NCI-H226 (cell line): Measurements from ENCODE around the gene GBE1.
A peak's percentile ranks its signal among the peaks of the same experiment; 100 is the strongest.

ENCODE experiments used
- DNase-seq: peaks from one replicate; pipeline ENCODE4 v3.0.0-alpha.2; 2015

GBE1 gene

DNA sequence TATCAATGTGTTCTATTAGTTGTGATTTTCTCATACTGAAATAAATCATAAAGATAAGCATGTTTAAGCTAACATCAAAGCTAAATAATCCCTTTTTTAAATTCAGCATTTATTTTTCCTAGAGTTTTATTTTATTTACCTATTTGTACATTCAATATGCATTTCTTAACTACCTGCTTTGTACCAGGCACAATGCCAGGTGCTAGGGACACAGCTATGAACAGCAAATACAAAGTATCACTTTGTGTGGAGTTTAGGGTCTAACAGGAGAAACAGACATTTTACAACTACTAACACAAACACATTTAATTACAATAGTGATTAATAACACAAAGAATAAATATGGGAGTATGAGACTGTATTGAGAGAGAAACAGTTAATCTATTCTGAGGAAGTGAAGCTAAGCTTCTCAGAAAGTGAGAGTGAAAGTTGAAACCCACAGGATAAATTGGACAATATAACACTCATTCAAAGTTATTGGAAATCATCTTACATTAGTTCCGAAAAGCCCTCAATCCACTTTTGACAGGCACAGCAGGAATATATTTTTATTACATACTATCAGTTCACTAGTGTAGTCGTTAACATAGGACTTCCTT is 159.6 kb downstream of the GBE1 start:
- DNase-seq, result no peak

GRCh38 chr3:81592101-81592500 is 169.3 kb downstream of the GBE1 start:
- DNase-seq, result peak; percentile 22

DNA sequence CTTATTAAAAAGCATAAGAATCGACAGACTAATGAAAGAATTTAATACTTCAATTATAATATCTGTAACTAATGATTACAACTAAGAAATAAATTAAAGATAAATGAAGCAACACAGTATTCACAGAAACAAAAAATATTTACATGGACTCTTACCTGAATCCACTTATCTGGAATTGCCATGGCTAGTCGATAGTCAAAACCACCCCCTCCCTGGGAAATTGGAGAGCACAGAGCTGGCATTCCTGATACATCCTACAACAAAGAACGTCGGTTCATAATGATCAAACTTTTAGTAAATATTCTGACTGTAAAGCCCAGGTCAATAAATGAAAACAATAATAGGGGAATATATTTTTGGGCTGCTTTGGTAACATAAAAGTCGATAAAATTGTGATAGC is 175.5 kb downstream of the GBE1 start:
- no peak for DNase-seq

GRCh38 chr3:81585056-81585455 is 176.4 kb downstream of the GBE1 start:
- DNase-seq, result no peak

- peak; percentile 20 for DNase-seq
These were observed 179.4 kb downstream of the GBE1 start for GRCh38 chr3:81581966-81582599.

DNA sequence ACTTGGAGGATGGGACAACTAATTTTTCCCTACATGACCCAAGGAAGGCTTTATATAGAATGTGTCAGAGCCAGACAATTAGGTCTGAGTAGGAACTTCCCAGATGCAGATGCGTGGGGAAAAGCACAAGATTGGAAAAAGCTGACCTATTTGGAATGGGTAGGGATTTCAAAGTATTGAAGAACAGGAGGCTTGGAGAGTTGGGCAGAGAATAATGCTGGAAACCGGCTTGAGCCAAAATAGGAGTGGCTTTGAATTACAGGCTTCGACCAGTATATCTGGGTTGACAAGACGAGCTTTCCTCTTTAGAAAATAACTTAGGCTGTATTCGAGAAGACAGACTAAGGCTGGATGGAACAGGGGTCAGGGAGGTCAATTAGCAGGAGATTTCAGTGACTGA is 181.1 kb downstream of the GBE1 start:
- DNase-seq, result no peak

DNA sequence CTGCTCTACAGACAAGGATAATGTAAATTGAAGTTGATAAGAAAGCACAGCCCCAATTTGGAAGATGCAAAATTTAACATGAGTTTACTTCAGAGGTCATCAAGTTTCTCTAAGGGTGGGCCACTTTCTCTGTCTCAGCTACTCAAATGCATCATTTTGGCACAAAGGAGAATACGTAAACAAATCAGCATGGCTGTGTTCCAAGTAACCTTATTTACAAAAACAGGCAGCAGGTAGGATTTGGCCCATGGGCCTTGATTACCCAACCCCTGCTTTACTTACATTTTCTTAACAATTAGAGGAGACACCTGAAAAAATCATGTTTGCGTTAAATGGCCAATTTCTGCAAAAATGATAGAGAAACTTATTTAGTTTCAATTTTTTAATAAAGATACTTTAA is 181.7 kb downstream of the GBE1 start:
- no peak for DNase-seq

DNA sequence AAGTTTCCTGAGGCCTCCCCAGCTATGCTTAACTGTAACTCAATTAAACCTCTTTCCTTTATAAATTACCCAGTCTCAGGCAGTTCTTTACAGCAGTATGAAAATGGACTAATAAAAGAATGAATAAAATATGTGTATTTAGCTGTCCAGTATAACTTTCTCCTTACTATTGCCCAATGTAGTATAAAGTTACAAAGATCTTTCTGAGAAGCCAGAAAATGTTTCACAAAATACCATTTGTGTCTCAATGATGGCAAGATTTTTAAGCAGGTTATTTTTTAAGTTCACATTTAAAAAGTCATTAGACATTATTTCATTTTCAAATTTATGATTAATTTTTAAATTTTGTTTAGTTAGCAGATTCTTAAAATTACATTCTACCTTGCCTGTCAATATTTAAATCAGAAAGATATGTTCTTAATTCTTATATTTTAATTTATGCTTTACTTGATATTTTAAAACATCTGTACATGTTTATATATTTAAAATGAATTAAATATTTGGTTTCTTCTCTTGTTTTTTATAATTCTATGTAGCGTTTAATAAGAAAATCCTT is 189.2 kb downstream of the GBE1 start:
- DNase-seq, result no peak

DNA sequence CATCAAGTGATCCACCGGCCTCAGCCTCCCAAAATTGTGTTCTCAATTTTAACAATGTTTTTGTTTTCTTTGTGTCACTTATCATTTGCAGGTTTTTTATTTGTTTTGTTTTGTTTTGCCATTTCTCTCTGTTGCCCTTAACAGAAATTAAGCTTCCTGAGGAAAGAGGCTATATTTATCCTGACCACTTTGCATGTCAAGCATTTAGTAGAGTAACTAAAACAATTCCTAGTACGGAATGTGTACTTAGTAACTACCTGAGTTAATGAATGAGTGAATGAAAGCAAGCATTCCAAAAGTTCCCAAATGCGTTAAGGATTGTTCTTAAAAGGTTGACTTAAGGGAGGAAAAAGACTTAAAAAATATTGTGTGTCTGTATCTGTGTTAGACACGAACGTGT is 193.1 kb downstream of the GBE1 start:
- no peak for DNase-seq

- no peak for DNase-seq
These were observed 196.4 kb downstream of the GBE1 start for GRCh38 chr3:81565041-81565440.

GRCh38 chr3:81558106-81558505 is 203.3 kb downstream of the GBE1 start:
- DNase-seq, result no peak

DNA sequence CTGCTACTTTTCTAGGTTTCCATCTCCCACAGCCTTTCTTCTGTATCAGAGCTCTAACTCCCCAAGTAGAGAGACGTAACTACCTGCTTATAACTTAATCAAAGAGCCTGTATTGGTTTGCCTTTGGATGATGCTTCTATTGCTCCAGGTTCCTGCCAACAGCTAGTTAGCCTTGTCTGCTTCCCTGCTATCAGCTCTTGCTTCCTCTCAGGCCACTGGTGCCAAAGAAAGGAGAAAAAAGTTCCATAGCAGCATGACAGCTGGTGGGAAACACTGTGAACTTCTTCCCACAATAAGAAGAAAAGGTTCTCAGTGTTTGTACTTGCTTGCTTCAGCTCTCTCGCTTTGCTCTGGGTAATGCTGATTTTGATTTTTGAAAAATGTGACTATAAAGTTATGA is 206.6 kb downstream of the GBE1 start:
- DNase-seq, result no peak

DNA sequence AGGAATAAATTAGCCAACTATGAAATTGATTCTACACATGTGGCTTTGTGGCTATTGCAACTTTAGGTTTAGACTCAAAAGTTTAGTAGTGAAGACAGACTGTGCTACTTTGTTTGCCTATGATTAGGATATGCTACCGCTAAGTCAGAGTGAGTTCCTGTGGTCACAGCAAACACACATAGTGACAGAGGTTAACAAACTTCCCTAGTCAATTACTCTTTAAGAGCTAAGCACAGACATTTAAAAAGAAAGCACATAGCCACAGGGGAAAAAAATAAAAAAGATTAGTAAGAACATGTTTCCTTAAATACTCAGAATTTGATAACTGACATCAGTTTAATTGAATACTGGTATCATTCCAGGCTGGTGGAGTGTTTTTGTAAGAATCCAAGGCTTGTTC is 207.1 kb downstream of the GBE1 start:
- DNase-seq, result no peak

DNA sequence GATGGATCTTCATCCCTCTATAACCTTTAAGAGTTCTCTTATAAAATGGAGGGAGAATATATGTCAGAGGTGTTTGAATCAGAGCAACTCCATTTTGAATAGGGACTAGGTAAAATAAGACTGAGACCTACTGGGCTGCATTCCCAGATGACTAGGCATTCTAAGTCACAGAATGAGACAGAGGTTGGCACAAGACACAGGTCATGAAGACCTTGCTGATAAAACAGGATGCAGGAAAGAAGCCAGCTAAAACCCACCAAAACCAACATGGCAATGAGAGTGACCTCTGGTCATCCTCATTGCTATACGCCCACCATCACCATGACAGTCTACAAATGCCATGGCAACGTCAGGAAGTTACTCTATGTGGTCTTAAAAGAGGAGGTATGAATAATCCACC is 211.0 kb downstream of the GBE1 start:
- no peak for DNase-seq

GRCh38 chr3:81549831-81550230 is 211.6 kb downstream of the GBE1 start:
- DNase-seq, result no peak

DNA sequence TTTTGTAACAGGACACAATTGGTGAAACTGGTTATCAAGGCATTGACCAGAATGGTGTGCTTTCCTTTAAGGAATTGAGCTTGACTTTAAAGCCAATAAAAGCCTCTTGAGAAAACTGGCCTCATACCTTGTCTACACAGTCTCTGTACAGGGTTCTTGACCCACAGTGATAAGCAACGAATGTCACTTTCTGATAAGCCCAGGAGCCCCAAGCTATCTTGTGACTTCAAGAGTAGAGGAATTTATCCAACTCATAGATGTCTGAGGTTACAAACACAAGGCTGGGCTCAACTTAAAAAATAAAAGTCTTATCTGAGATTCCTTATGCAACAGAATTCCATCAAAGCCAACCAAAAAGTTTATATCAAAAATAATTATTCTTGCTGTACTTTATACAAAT is 212.1 kb downstream of the GBE1 start:
- no peak for DNase-seq

GRCh38 chr3:81545572-81545971 is 215.9 kb downstream of the GBE1 start:
- DNase-seq, result no peak

- DNase-seq, result no peak
These were observed 217.1 kb downstream of the GBE1 start for GRCh38 chr3:81544385-81544784.

DNA sequence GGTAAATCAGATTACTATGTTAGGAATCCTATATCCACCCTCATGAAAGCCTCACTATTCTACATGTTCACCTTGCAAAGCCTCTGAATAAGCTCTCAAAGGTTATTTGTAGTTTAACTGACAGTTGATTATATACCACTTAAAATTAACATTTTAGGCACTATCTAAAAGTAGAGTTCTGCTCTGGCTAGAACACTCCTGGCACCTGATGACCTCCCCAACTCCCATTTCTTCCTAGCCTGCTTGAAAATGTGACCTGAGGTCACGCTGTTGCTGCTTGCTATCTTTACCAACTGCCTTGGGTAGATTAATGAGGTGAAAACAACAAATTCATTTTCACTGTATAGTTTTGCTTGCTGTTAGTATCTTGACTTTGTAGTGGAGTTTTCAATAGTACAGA is 220.7 kb downstream of the GBE1 start:
- no peak for DNase-seq

DNA sequence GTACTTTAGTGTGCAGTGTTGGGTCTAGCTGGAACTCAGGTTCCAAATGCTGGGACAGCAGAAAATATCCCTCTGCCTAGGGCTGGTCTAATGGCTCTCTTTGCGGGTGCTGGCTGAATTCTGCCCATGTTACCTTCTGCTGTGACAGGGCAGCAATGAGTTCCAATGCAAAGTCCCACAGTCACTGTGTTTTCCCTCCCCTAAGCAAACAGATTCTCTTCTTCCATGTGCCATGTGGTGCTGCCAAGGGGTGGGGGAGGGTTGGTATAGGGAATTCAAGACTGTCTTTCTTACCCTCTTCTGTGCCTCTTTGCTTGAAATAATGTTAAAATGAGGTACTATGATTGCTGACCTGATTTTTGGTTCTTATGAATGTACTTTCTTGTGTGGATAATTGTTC is 229.6 kb downstream of the GBE1 start:
- no peak for DNase-seq

DNA sequence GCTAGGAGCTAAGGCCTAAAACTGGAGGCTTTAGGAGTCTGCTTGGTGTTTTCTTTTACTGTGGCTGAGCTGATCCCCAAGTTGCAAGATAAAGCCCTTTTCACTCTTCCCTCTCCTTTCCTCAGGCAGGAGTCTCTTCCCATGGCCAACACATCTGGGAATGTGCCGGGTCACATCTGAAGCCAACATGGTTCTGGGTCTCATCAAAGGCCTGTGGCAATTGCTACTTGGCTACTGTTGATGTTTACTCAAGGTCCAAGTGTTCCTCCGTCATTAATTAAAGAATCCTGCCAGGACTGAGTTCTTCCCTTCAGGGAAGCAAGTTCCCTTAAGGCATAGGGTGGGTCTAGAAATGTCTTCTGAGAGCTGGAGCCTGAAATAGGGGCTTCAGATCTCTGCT is 230.2 kb downstream of the GBE1 start:
- DNase-seq, result no peak

DNA sequence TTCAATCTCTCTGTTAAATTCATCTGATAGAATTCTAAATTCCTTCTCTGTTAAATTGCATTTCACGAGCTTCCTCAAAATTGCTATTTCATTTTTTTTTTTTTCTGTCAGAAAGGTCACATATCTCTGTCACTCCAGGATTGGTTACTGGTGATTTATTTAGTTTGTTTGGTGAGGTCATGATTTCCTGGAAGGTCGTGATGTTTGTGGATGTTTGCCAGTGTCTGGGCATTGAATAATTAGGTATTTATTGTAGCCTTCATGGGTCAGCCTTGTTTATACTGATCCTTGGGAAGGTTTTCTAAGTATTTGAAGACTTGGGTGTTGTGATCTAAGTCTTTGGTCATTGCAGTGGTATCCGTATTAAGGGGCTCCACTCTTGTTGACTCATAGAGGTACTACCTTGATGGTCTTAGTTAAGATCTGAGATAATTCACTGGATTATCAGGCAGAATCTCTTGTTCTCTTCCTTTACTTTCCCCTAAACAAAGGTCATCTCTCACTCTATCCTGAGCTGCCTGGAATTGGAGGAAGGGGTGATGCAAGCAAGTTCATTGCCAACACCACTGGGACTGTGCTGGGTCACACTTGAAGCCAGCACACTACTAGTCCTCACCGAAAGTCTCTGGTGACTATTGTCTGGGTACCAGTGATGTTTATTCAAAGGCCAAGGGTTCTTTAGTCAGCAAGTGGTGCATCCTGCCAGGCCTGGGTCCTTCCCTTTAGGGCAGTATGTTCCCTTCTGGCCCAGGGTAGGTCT is 231.1 kb downstream of the GBE1 start:
- no peak for DNase-seq

GRCh38 chr3:81521855-81522254 is 239.6 kb downstream of the GBE1 start:
- DNase-seq, result no peak

DNA sequence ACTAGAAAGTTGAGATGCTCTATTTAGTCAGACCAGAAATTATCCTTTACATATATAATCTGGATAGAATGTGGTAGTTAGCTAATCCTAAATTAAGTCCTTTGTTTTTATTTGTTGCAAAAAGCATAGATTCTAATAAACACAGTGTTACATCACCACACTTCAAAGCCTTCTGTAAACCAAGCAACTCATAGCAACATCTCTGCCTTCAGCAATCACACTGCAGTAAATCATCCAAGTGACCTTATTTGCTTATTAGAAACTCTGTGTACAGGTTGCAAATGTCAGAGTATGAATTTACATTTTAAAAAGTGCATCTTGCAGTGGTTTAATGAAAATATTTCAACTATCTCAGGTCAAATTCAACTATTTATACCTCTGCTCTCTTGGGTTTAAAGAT is 242.5 kb downstream of the GBE1 start:
- DNase-seq, result no peak
